Measurements from ENCODE around the gene CCND1.
"Not testable (repeated sequence)": the region's sequence is repeated elsewhere in the genome, so short reads cannot be mapped to it uniquely, and the experiment has no call there.

Gene CCND1

DNA sequence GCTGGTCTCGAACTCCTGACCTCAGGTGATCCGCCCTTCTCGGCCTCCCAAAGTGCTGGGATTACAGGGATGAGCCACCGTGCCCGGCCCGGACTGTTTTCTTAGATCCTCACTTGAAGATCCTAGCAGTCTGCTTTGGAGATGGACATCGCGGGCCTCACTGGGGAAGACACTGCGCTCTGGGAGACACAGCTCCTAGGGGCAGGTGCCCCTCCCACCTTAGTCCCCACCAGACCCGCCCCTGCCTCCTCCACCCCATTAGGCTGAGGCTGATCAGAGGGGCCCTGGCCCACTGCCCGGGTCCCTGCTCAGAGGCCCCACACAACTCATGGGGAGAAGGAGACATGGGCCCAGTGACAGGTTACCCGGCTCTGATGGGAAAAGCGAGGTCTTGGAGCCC is 45.5 kb downstream of the CCND1 start:
- DNase-seq (ENCODE audit: low read depth): no peak
- H3K4me3 ChIP-seq (ENCODE audit: low read depth, low read length): no peak overlapping the region
- no peak for TF ChIP-seq CTCF (IDR thresholded peaks at IDR 0.05; ENCODE audit: low read depth, low read length, missing control alignments)

- DNase-seq (ENCODE audit: low read depth): no peak
- no peak overlapping the region for H3K4me3 ChIP-seq (ENCODE audit: low read depth, low read length)
- no peak for TF ChIP-seq CTCF (IDR thresholded peaks at IDR 0.05; ENCODE audit: low read depth, low read length, missing control alignments)
These were observed 45.9 kb downstream of the CCND1 start for GRCh38 chr11:69686856-69687255.

DNA sequence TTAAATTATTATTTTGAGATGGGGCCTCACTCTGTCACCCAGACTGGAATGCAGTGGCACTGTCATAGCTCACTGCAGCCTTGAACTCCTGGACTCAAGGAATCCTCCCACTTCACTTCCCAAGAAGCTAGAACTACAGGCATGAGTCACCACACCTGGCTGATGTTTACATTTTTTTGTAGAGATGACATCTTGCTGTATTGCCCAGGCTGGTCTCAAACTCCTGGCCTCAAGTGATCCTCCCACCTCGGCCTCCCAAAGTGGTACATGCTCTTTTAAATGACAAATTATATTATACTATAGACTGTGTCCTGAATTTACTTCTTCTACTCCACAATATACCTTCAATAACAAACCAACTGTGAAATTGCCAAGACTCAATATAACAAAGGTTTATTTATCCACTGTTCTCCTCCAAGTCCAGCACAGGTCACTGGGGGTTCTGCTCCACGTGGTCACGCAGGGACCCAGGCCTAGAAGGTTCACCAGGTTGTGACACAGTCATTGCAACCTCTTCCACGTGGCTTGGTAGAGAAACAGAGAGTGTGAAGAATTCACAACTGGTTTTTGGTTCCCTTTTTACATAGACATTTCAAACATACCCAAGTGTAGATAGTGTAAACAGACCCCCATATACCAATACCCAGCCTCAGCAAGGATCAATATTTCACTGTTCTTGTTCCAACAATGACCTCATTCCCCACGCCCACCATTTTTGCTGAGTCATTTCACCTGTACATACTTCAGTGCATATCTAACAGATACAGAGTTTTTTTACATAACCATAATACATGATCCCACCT is 47.2 kb downstream of the CCND1 start:
- DNase-seq (ENCODE audit: low read depth); H3K4me3 ChIP-seq (ENCODE audit: low read depth, low read length): not testable (repeated sequence)

GRCh38 chr11:69689484-69690319 is 48.7 kb downstream of the CCND1 start:
- DNase-seq (ENCODE audit: low read depth): no peak
- no peak for TF ChIP-seq CTCF (IDR thresholded peaks at IDR 0.05; ENCODE audit: low read depth, low read length, missing control alignments)
- H3K4me3 ChIP-seq (ENCODE audit: low read depth, low read length): no peak overlapping the region

DNA sequence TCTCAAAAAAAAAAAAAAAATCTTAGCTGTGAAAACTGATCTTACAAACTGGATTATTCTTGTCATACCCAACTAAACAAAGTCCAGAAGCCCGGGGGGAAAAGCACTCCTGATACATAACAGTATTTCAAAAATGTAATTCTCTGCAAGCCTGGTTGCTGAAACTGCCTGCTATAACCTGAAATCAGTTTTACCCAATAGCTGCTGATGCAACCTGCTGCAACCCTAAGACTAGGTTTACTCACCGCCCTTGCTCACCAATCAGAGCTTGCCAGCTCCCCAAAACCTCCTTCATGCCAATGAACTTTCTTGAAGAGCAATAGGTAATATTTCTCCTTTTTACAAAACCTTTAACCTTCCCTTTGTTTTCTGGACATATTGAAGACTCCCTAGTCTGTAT is 50.5 kb downstream of the CCND1 start:
- no peak for DNase-seq (ENCODE audit: low read depth)
- no peak overlapping the region for H3K4me3 ChIP-seq (ENCODE audit: low read depth, low read length)

GRCh38 chr11:69692422-69692821 is 51.5 kb downstream of the CCND1 start:
- no peak for DNase-seq (ENCODE audit: low read depth)
- TF ChIP-seq CTCF (IDR thresholded peaks at IDR 0.05; ENCODE audit: low read depth, low read length, missing control alignments): no peak
- H3K4me3 ChIP-seq (ENCODE audit: low read depth, low read length): no peak overlapping the region

More for the DNA sequence above, 50.5 kb downstream of the CCND1 start:
- no peak for TF ChIP-seq CTCF (IDR thresholded peaks at IDR 0.05; ENCODE audit: low read depth, low read length, missing control alignments)

GRCh38 chr11:69694781-69695180 is 53.8 kb downstream of the CCND1 start:
- TF ChIP-seq CTCF (IDR thresholded peaks at IDR 0.05; ENCODE audit: low read depth, low read length, missing control alignments): no peak
- DNase-seq (ENCODE audit: low read depth): no peak
- no peak overlapping the region for H3K4me3 ChIP-seq (ENCODE audit: low read depth, low read length)

Data from GM12864 (cell line).